Islet of Langerhans (tissue), 1 donor: Measurements from ENCODE around the gene NHSL1.
"Not testable (repeated sequence)": the region's sequence is repeated elsewhere in the genome, so short reads cannot be mapped to it uniquely, and the experiment has no call there.

ENCODE experiments used
- FAIRE-seq: peaks from one replicate; lab custom pipeline; 2011; peaks lifted over from hg19 to GRCh38; lab: Jason Lieb, UNC

The NHSL1 gene

DNA sequence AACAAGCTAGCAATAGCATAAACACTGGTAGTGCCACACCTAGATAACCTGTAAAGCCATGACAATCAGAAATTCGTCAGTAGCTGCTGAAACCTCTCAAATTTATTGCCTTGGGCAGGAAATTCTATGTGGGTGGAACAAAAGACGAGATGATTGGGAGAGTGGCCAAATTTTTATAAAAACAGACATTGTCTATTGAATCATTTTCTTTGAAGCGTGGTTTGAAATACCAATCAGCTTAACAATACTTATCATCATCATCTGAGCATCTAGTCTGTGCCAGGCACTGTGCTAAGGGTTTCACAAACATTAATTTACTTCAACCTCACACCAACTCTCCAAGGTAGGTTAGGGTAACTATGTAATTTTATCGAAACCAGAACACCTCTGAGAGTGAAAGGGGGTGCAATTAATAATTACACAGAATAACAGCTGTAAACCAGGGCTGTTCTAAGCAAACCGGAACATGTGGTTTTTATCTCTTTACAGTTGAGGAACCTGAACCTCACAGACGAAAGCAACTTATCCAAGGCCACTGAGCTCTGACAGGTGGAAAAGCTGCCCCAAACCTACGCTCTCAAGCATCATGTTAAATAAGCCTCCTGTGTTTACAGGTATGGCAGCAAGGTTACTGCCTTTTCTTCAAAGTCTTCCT lies 43.4 kb downstream of the NHSL1 start:
- FAIRE-seq: no peak

DNA sequence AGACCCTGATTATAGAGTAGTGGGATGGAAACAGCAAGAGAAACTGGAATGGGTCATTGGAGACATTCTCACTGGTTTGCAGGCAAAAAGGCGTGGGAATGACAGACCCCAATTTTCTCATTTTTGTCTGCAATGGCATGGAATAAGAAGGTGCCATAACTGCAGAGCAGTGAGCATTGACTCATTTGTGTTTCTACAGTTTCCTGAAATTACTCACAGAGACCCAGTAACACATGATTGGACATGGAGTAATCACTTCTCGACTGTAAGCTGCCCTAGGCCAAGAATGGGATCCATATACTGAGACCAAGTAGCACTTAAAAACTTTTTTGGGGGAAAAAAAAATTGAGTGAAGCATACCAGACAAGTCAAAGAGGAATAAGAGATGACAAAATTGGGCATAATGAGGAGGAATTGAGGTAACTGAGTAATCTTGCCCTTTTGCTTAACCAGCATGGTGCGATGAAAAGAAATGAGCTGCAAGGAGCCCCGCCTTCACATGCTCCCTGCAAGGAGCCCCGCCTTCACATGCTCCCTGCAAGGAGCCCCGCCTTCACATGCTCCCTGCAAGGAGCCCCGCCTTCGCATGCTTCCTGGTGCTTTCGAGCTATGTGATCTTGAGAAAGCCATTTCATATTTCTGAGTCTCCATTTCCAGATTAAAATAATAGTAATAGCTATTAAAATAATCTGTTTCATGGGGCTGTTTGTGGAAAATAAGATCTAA lies 44.1 kb downstream of the NHSL1 start:
- no peak for FAIRE-seq

- FAIRE-seq: no peak
These were observed 48.3 kb downstream of the NHSL1 start for GRCh38 chr6:138451043-138451442.

GRCh38 chr6:138450445-138450844 lies 48.8 kb downstream of the NHSL1 start:
- no peak for FAIRE-seq

DNA sequence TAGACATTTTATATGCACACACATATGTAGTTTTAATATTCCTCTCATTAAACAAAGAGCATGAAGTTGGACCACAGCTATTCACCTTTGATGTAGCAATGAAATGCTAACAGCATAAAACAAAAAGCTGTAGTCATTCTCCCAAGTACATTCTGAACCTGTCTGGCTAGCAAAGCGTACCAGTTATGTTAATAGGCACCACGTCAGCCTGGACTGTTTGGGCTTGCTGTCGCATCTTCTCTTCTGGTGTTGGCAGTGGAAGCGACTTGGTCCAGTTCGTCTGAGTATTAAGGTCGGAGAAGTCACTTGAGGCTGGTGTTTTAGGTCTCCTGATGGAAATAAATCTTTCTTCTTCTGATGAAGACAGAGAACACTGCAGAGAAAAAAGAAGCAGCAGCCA lies 52.5 kb downstream of the NHSL1 start:
- FAIRE-seq: no peak

DNA sequence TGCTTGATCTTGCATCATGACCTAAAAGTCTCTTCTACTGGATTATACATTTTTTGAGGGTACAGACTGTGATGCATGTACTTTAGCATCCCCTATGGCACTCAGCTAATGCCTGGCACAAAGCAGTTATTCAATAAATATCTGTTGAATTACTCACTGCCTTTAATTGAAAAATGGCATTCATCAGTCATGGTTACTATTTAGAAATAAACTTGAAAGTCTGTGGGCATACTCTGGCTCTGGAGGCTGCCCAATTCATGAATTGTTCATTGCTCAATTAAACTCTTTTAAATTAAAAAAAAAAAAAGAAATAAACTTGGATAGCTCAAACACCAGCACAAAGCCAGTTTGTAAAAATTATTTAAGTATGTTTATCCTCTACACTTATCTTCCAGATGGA lies 55.3 kb downstream of the NHSL1 start:
- no peak for FAIRE-seq

DNA sequence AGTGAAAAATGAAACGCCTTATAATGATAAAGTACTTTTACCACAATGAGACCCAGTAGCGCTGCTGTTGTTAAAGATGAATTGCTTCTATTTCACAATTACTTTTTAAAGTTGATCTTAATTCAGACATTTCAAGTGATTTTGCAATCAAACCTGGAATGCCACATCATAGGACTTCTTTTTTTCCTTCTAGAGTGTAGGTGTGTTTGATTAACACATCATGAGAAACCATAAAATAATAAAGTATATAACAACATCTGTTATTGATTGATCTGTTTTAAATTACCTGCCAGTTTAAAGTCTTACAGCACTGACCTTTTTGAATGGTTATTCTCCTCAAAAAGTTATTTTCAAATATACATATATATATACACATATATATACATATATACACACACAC lies 56.6 kb downstream of the NHSL1 start:
- no peak for FAIRE-seq

DNA sequence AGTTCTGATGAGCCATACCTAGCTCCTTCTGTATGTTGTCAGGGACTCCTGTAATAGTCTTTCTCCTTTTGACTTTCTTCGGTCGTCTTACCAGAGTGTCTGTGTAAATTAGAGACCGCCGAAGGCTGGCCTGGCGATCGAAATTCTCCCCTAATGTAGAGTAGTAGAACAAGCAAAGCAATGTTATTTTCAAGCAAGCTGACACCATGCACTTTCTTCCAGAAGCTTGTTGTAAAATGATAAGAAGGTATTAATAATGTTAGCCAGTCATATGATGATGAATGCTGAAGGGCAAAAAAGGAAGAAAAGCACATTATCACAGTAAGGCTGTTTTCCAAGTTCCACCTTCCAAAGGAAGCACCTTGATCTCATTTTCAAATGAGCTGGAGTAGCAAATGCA lies 57.3 kb downstream of the NHSL1 start:
- FAIRE-seq: no peak

- FAIRE-seq: no peak
These were observed 58.4 kb downstream of the NHSL1 start for GRCh38 chr6:138440758-138441357.

DNA sequence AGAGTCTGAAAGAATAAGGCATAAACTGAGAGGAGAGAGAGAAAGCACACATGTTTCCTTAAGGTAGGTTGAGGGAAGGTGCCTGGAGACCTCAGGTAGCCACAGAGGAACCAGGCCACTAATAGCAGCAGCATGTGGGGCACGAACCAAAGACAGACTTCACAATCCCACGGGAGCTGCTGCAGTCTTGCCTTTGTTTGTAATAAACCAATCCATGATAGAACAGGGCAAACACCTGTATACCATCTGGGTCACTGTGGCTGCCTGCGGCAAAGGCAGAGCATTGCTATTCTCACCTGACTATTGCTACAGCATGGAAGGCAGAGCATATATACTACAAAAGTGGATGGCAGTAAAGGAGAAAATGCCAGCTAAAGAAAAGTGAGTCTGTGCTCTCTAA lies 59.0 kb downstream of the NHSL1 start:
- FAIRE-seq: no peak

DNA sequence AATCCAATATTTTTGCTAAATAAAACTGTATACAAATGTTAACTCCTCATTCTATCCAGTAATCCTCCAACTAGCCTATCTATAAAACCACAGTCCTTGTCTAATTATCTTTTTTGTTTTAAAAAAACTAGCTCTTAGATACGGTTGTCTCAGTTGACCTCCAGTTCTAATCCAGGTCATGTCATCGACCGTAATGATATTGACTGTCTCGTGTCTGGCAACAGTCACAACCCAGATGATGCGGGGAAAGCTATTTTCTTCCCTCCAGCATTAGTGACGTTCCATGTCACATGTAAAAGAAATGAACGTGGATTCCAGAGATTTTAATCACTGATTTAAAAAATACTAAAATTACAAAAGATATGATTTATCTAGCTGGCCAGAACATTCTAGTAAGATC lies 59.7 kb downstream of the NHSL1 start:
- FAIRE-seq: no peak

DNA sequence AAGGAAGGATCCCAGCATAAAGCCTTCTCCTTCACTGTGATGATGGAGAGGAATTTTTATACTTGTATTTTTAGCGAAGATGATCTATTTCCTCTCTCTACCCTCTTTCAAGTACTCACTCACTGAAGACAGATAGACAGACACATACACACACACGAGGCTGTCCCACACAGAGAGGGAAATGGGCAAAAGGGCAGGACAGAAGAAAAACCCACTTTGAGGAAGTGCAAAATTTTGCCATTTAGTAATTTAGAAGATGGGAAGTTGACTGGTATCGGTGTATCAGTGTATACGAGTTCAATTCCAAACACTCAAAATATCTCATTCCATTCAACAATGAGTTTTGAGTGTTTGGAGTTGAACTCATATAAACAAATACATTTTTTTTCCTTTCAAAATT lies 64.4 kb downstream of the NHSL1 start:
- no peak for FAIRE-seq

DNA sequence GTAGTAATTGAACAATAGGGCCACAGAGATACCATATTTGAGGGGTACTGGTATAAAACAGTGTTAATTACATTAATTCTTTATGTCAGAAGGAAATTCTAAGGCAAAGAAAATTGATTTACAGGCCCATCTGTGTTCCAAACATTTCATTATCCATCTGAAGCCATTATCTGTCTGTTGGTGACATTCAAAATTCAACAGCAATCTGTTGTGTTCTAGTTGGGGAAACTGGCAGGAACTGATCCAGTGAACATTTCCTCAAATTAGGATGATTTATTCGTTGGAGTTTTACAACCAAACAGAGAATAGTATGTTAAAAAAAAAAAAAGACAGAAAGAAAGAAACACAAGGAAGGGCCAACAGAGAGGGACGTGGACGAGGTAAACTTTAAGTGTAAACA lies 65.2 kb downstream of the NHSL1 start:
- no peak for FAIRE-seq

GRCh38 chr6:138432063-138432356 lies 67.3 kb downstream of the NHSL1 start:
- FAIRE-seq: no peak

- FAIRE-seq: no peak
These were observed 67.8 kb downstream of the NHSL1 start for GRCh38 chr6:138431256-138432062.

DNA sequence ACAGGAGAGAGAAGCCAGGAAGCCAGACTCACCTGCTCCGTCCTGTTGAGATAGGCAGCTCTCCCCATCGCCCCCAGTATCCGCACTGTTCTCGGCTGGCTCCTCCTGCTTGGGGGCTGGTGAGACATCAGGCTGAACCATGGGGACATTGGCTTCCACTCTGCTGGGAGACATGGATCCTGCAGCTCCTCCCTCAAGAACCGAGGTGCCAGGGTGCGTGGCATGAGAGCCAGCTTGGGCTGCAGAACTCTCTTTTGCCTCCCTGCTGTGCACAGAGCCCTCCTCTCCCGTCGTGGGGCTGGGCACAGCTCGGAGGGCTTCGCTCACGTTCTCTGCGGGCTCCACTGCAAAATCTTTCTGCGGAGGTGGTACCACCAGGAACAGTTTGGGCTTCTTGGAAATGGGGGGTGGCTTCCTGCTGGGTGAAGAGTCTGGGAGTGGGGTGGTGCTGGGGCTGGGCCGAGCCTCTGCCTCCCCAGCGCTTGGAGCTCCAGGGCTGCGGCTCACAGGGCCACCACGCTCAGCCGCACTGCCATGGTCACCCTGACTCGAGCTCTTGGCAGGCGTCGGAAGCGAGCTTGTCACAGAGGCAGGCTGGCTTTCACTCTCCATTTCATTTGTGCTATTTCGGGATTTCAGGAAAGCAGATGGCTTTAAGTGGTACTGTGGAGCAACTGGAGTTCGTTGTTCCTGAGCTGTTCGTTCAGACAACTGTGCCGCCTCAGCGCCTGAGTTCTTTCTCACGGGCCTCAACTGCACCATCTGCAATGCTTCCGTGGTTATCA lies 68.7 kb downstream of the NHSL1 start:
- no peak for FAIRE-seq

DNA sequence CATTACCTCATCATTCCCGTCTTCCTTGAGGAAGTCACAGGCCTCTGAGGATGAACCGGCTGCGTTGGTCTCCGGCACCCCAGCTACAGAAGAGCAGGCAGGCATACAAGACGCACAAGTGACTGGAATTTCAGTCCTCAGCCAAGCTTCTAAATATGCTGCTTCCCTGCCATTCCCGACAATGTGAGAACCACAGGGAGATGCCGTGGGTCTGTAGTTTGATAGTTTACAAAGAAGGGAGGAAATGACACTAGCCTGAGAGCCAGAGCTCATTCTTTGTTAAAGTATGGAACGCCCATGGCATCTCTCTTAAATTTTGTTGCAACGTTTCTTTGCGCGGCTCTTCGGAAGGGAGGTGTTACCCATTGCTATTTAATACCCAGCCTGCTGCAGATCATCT lies 69.5 kb downstream of the NHSL1 start:
- no peak for FAIRE-seq

DNA sequence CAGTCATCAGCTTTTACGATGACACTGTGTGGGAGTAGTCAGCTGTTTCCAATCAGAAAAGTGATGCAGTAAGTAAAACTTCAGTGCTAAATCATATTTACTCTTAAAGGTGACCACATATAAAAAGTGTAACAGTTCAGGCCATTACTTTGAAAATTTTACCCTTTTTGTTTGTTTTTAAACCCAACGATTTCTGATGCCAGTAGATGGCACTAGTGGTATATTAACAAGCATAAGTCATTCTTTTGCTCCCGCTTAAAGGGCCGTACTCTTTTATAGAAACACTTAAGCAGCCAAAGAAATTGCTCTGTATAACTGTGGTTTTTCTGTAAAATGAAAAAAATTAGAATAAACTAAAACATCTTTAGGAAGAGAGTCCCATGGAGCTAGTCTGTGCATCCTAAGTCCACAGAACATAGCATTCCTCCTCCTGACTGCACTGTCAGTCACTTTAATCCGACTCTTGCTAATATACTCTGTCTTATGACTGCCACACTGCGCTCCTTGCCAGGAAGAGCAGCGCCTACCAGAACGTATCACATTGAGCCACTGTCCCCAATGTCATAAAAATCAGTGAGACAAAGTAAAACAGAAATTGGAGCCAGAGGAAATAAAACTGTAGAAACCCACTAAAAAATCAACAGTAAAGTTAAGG lies 70.2 kb downstream of the NHSL1 start:
- FAIRE-seq: peak; percentile 99

GRCh38 chr6:138427701-138428100 lies 71.6 kb downstream of the NHSL1 start:
- FAIRE-seq: no peak

DNA sequence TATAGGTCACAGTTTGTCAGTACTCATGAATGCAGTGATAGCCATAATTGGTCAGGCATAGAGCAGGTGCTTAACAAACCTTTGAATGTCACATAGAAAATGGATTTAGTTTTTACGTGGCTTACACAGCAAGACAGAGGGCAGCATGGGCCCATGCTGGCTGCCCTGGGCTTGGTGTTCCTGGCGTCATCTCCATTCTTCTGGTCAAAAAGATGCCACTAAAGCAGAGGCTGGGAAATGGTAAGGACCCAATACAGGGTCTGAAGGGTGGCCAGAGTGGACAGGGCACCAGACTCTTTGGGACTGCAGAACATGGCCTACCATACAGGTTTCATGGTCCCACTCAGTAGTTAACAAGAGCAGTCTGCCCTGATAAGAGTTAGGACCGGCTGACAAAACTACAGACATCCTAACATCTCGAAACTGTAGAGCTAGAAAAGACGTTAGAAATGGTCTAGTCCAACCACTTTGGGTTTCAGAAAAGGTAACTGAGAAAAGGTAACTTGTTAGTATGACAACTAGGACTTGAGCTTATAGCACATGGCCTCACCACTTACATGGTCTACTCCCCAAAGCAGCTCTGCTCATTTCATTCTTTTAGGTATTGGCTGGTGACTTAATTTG lies 72.7 kb downstream of the NHSL1 start:
- no peak for FAIRE-seq

DNA sequence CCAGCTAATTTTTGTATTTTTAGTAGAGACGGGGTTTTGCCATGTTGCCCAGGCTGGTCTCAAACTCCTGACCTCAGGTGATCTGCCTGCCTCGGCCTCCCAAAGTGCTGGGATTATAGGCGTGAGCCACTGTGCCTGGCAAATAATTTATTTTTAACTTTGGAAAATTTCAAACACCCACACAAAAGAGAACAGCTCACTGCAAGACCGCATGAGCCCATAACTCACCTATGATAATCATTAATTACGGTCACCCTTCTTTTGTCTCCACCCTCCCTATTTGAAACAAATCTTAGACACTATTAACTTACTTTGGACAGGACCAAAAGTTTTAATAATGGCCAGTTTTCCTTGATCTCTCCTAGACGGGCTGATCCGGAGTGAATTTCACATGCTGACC lies 74.0 kb downstream of the NHSL1 start:
- FAIRE-seq: not testable (repeated sequence)
